Adrenal gland (tissue), 5 donors: Measurements from ENCODE around the gene GMPPA.

ENCODE experiments used
- CTCF ChIP-seq, 6 experiments: fragments of 450-650 bp in 4 of 6; fragments of 200-600 bp in 2 of 6; sonication (generic) in 1 of 6; IDR thresholded peaks; 1 replicate in 5 of 6; 2 replicates in 1 of 6; pipeline versions ENCODE4 v1.5.1 to v1.8.0; 2016 to 2021; ENCODE audit warnings: antibody characterized with exemption in 6 of 6, mild to moderate bottlenecking in 2 of 6, moderate library complexity in 1 of 6
- POLR2A ChIP-seq, 2 donors: fragments of 450-650 bp; IDR thresholded peaks; one replicate each; pipeline ENCODE4 v1.6.1; 2017; ENCODE audit warnings: antibody characterized with exemption in 2 of 2, mild to moderate bottlenecking in 2 of 2, moderate library complexity in 1 of 2
- donor health status: DM: no; HTN: no; CAD: no.

DNA sequence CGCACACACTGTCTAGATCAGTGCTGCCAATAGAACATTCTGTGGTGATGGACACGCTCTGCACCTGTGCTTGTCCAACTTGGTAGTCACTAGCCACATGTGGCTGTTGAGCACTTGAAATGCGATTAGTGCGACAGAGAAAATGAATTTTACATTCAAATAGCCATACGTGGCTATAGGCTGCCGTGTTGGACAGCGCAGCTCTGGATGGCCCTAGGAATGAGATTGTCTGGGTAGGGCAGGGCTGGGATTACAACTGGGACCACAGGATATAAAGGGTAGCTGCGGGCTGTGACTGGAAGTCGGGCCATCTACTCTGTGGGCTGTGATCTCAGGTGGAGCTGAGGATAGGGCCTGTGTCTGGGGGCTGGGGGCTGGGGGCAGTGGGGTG is 20.8 kb downstream of the GMPPA start:
- TF ChIP-seq CTCF (IDR thresholded peaks at IDR 0.05) = no peak
- TF ChIP-seq POLR2A (IDR thresholded peaks at IDR 0.05) = no peak
